Measurements from ENCODE around the gene PDLIM5. TPM values are rescaled to one million over a fixed set of nuclear protein-coding genes. Genes with fewer than 3 reads are reported as not detected.

Gene PDLIM5
- total RNA-seq, 1 donor from 2014 or later, result 66.1 TPM

DNA sequence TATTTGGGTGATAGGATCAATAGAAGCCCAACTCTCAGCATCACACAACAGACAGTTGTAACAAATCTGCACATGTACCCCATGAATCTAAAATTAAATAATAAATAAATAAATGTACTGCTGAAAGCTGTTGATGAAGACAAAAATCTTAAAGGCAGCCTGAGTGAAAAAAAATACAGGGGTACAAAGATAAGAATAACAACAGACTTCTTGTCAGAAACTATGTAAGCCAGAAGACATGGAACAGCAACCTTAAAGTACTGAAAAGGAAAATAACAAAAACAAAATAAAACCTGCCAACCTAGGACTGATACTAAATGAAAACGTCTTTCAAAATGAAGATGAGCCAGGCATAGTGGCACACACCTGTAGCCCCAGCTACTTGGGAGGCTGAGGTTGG lies 25.0 kb upstream of the PDLIM5 start:
- Mint-ChIP-seq H3K4me1 (ENCODE audit: low read depth) (peaks cover 3% of the 10 kb centered on the region), H3K36me3 (ENCODE audit: insufficient read depth) (peaks cover 7% of the 10 kb centered on the region), H3K9me3 (ENCODE audit: low read depth) (peaks cover 35% of the 10 kb centered on the region), H3K4me3 (ENCODE audit: low read depth) (no peak overlapping the region), H3K27me3 (no peaks in the 10 kb centered on the region), H3K27ac (no peak overlapping the region)
- no peak for DNase-seq (ENCODE audit: low spot score, unreplicated experiment)
- TF ChIP-seq, protein P1, sequence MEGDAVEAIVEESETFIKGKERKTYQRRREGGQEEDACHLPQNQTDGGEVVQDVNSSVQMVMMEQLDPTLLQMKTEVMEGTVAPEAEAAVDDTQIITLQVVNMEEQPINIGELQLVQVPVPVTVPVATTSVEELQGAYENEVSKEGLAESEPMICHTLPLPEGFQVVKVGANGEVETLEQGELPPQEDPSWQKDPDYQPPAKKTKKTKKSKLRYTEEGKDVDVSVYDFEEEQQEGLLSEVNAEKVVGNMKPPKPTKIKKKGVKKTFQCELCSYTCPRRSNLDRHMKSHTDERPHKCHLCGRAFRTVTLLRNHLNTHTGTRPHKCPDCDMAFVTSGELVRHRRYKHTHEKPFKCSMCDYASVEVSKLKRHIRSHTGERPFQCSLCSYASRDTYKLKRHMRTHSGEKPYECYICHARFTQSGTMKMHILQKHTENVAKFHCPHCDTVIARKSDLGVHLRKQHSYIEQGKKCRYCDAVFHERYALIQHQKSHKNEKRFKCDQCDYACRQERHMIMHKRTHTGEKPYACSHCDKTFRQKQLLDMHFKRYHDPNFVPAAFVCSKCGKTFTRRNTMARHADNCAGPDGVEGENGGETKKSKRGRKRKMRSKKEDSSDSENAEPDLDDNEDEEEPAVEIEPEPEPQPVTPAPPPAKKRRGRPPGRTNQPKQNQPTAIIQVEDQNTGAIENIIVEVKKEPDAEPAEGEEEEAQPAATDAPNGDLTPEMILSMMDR (IDR thresholded peaks at IDR 0.05; ENCODE audit: unreplicated experiment), result no peak

DNA sequence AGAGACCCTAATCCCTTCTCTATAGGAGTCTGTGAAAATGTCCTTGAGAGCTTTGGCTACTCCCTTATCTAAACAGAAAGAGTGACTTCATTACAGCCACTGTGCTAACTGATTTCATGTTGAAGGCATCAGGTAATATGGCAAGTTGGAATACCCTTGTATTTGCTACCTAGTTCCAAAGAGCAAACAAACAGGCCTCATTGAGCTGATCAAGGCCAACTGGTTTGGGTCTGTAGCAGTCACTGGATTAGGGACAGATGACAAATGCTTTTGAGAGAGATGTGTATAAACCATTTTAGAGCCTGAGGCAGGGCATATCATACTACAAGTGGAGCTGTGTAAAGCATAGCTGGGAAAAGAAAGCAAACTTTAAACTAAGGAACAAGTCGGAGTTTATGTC lies 22.9 kb upstream of the PDLIM5 start:
- Mint-ChIP-seq H3K27ac (no peak overlapping the region), H3K4me1 (ENCODE audit: low read depth) (peaks cover 3% of the 10 kb centered on the region), H3K36me3 (ENCODE audit: insufficient read depth) (peaks cover 6% of the 10 kb centered on the region), H3K27me3 (no peaks in the 10 kb centered on the region), H3K4me3 (ENCODE audit: low read depth) (no peak overlapping the region), H3K9me3 (ENCODE audit: low read depth) (peaks cover 22% of the 10 kb centered on the region)
- no peak for DNase-seq (ENCODE audit: low spot score, unreplicated experiment)
- TF ChIP-seq, protein P1 (IDR thresholded peaks at IDR 0.05; ENCODE audit: unreplicated experiment), result no peak

DNA sequence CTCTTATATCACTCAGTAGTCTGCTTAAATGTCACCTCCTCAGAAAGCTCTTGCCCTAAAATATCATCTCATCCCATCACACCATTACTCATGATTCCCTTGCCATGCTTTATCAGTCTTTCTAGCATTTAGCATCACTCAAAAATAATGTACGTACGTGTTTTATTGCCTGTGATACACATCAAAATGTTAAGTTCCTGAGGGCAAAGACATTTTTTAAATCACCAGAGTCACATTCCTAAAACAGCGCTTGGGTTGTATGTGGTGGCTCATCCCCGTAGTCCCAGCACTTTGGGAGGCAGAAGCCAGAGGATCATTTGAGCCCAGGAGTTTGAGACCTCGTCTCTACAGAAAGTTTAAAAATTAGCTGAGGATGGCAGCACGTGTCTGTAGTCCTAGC lies 21.3 kb upstream of the PDLIM5 start:
- Mint-ChIP-seq H3K9me3 (ENCODE audit: low read depth) (peaks cover 13% of the 10 kb centered on the region), H3K27ac (no peak overlapping the region), H3K4me3 (ENCODE audit: low read depth) (no peak overlapping the region), H3K36me3 (ENCODE audit: insufficient read depth) (peaks cover 5% of the 10 kb centered on the region), H3K27me3 (no peaks in the 10 kb centered on the region), H3K4me1 (ENCODE audit: low read depth) (peaks cover 3% of the 10 kb centered on the region)
- TF ChIP-seq, protein P1 (IDR thresholded peaks at IDR 0.05; ENCODE audit: unreplicated experiment), result no peak
- no peak for DNase-seq (ENCODE audit: low spot score, unreplicated experiment)

DNA sequence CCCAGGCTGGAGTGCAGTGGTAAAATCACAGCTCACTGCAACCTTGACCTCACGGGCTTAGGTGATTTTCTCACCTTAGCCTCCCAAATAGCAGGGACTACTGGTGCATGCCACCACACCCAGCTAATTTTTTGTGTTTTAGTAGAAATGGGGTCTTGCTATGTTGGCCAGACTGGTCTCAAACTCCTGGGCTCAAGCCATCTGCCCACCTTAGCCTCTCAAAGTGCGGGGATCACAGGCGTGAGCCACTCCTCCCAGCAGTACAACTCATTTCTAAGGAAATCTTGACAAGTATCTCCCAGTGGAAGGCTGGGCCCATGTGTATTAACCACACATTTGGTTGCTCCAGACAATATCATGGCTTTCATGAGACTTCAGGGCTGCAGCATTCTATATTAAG lies 20.4 kb upstream of the PDLIM5 start:
- TF ChIP-seq, protein P1 (IDR thresholded peaks at IDR 0.05; ENCODE audit: unreplicated experiment), result no peak
- H3K27me3 Mint-ChIP-seq, result no peaks in the 10 kb centered on the region
- no peak overlapping the region for H3K27ac Mint-ChIP-seq
- H3K4me3 Mint-ChIP-seq (ENCODE audit: low read depth), result no peak overlapping the region
- H3K4me1 Mint-ChIP-seq (ENCODE audit: low read depth), result peaks cover 5% of the 10 kb centered on the region
- peaks cover 3% of the 10 kb centered on the region for H3K36me3 Mint-ChIP-seq (ENCODE audit: insufficient read depth)
- no peak for DNase-seq (ENCODE audit: low spot score, unreplicated experiment)
- H3K9me3 Mint-ChIP-seq (ENCODE audit: low read depth), result peaks cover 13% of the 10 kb centered on the region

DNA sequence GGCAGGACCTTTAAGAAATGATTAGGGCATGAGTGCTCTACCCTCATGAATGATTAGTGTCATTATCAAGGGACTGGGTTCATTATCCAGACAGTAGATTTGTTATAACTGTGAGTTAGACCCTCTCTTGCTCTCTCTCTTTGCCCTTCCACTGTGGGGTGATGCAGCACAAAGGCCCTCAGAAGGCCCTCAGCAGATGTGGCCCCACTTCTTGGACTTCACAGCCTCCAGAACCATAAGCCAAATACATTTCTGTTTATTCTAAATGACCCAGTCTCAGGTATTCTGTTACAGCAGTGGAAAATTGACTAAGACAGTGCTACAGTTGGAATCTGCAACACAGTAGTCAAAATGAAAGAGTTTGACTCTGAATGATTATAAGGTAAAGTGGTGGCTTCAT lies 17.2 kb upstream of the PDLIM5 start:
- peaks cover 2% of the 10 kb centered on the region for H3K4me1 Mint-ChIP-seq (ENCODE audit: low read depth)
- no peak for DNase-seq (ENCODE audit: low spot score, unreplicated experiment)
- H3K36me3 Mint-ChIP-seq (ENCODE audit: insufficient read depth), result no peaks in the 10 kb centered on the region
- peaks cover 2% of the 10 kb centered on the region for H3K9me3 Mint-ChIP-seq (ENCODE audit: low read depth)
- TF ChIP-seq, protein P1 (IDR thresholded peaks at IDR 0.05; ENCODE audit: unreplicated experiment), result no peak
- H3K4me3 Mint-ChIP-seq (ENCODE audit: low read depth), result no peak overlapping the region
- H3K27ac Mint-ChIP-seq, result no peak overlapping the region
- H3K27me3 Mint-ChIP-seq, result no peaks in the 10 kb centered on the region

Data from progenitor cell of endocrine pancreas (in vitro differentiated cells).